Uterus (tissue), 4 donors: ENCODE data around the gene EIF3L. TPM values are rescaled to one million over a fixed set of nuclear protein-coding genes. Genes with fewer than 3 reads are reported as not detected.
A peak's percentile ranks its signal among the peaks of the same experiment; 100 is the strongest.

Experiments
- DNase-seq, 2 donors: peaks; one replicate each; pipeline ENCODE4 v3.0.0-alpha.2; 2019 to 2020
- H3K27ac ChIP-seq, 2 donors: fragments of 200-600 bp; sonication (generic); 1 replicate in 1 of 2; 2 replicates in 1 of 2; pipeline ENCODE4 v1.5.1; 2016 to 2018
- H3K27me3 ChIP-seq, 2 donors: fragments of 200-600 bp; sonication (generic); one replicate each; pipeline ENCODE4 v1.5.1; 2018 to 2019; ENCODE audit warnings: control low read depth in 1 of 2
- H3K36me3 ChIP-seq, 2 donors: fragments of 200-600 bp; sonication (generic); one replicate each; pipeline ENCODE4 v1.5.1; 2019; ENCODE audit warnings: control low read depth in 1 of 2
- H3K4me1 ChIP-seq, 2 donors: fragments of 200-600 bp; sonication (generic); one replicate each; pipeline ENCODE4 v1.5.1; 2018 to 2019; ENCODE audit warnings: control low read depth in 1 of 2
- H3K4me3 ChIP-seq, 2 donors: fragments of 200-600 bp; sonication (generic); 1 replicate in 1 of 2; 2 replicates in 1 of 2; pipeline ENCODE4 v1.5.1; 2018 to 2019; ENCODE audit warnings: mild to moderate bottlenecking in 1 of 2
- H3K9me3 ChIP-seq, 2 donors: fragments of 200-600 bp; sonication (generic); one replicate each; pipeline ENCODE4 v1.5.1; 2019; ENCODE audit warnings: control low read depth in 1 of 2
- CTCF ChIP-seq, 4 experiments: fragments of 200-600 bp in 2 of 4; fragments of 450-650 bp in 2 of 4; sonication (generic) in 2 of 4; IDR thresholded peaks; one replicate each; pipeline ENCODE4 v1.5.1; 2016 to 2019; ENCODE audit warnings: antibody characterized with exemption in 4 of 4, mild to moderate bottlenecking in 2 of 4, moderate library complexity in 1 of 4
- POLR2A ChIP-seq, 2 donors: fragments of 450-650 bp; IDR thresholded peaks; one replicate each; pipeline ENCODE4 v1.6.1; 2016; ENCODE audit warnings: antibody characterized with exemption in 2 of 2, mild to moderate bottlenecking in 1 of 2, moderate library complexity in 1 of 2
- intact Hi-C: fragments of 100-400 bp; cut with DNase I; formaldehyde crosslinking; loops from one replicate; pipeline ENCODE4 v1.15.1; 2023; ENCODE audit warnings: low total_unique reads
- total RNA-seq, 4 donors: library from RNA; depleted of rRNA in 3 of 4; stranded (reverse); fragments of >200 nt in 3 of 4; gene quantifications; one replicate each; pipeline versions ENCODE4 v1.1.0 to v1.2.4, GENCODE V29; 2014 to 2023
- donor health status: DM: yes; HTN: yes; CAD: no.

Gene EIF3L
- total RNA-seq, 4 donors from 2014 or later, result 290 to 559 (median 413) TPM

GRCh38 chr22:37812869-37813678, 36.1 kb upstream of the EIF3L start:
- TF ChIP-seq POLR2A (IDR thresholded peaks at IDR 0.05) (no peak), CTCF (IDR thresholded peaks at IDR 0.05) (no peak)
- H3K9me3 ChIP-seq, result no peaks in the 10 kb centered on the region
- intact Hi-C loops, result no loop called here
- DNase-seq, result no peak
- H3K27me3 ChIP-seq, result no peaks in the 10 kb centered on the region
- no peaks in the 10 kb centered on the region for H3K36me3 ChIP-seq
- peaks cover 0 to 8% of the 10 kb centered on the region in 2 donors for H3K4me1 ChIP-seq
- H3K27ac ChIP-seq, result no peak overlapping the region
- no peak overlapping the region for H3K4me3 ChIP-seq

GRCh38 chr22:37815593-37815992, 33.6 kb upstream of the EIF3L start:
- no peak overlapping the region for H3K27ac ChIP-seq
- H3K9me3 ChIP-seq, result no peaks in the 10 kb centered on the region
- no peak for TF ChIP-seq POLR2A (IDR thresholded peaks at IDR 0.05)
- no peak for TF ChIP-seq CTCF (IDR thresholded peaks at IDR 0.05)
- intact Hi-C loops, result loop anchor here (5.0 kb wide), 1 partner anchor 152 kb away; no protein-coding TSS in a partner anchor
- no peaks in the 10 kb centered on the region for H3K36me3 ChIP-seq
- DNase-seq, result no peak
- peaks cover 0 to 13% of the 10 kb centered on the region in 2 donors for H3K4me1 ChIP-seq
- no peak overlapping the region for H3K4me3 ChIP-seq
- peaks cover 0 to 4% of the 10 kb centered on the region in 2 donors for H3K27me3 ChIP-seq

- H3K27ac ChIP-seq, result no peak overlapping the region
- no peak overlapping the region for H3K4me3 ChIP-seq
- no peaks in the 10 kb centered on the region for H3K36me3 ChIP-seq
- peaks cover 0 to 13% of the 10 kb centered on the region in 2 donors for H3K4me1 ChIP-seq
- H3K27me3 ChIP-seq, result peaks cover 0 to 12% of the 10 kb centered on the region in 2 donors
- intact Hi-C loops, result loop anchor here (2.0 to 5.0 kb wide), 2 partner anchors 48 to 151 kb away; no protein-coding TSS in a partner anchor
- no peaks in the 10 kb centered on the region for H3K9me3 ChIP-seq
- no peak for DNase-seq
- TF ChIP-seq POLR2A (IDR thresholded peaks at IDR 0.05), result no peak
- no peak for TF ChIP-seq CTCF (IDR thresholded peaks at IDR 0.05)
Observed at GRCh38 chr22:37816543-37817180, 32.6 kb upstream of the EIF3L start.

- Histone ChIP-seq H3K36me3 (no peaks in the 10 kb centered on the region), H3K27ac (peak overlapping the region; percentile 32 to 57), H3K27me3 (peaks cover 0 to 12% of the 10 kb centered on the region in 2 donors), H3K4me1 (peaks cover 0 to 13% of the 10 kb centered on the region in 2 donors), H3K4me3 (peak overlapping the region; percentile 20 to 41), H3K9me3 (no peaks in the 10 kb centered on the region)
- TF ChIP-seq POLR2A (IDR thresholded peaks at IDR 0.05) (peak in 1 of 2 donors; percentile 26), CTCF (IDR thresholded peaks at IDR 0.05) (peak; percentile 98 to 99 (median 98))
- DNase-seq, result peak; percentile 79 to 89
- intact Hi-C loops, result loop anchor here (2.0 to 5.0 kb wide), 2 partner anchors 47 to 149 kb away; no protein-coding TSS in a partner anchor
Observed at GRCh38 chr22:37817705-37818408, 31.4 kb upstream of the EIF3L start.
